Ovary (tissue), 3 donors: ENCODE data around the gene ESYT2.

Experiments
- EP300 ChIP-seq: sonication (generic); formaldehyde crosslinking; IDR thresholded peaks from one replicate; pipeline ENCODE4 v1.6.1; 2017; ENCODE audit warnings: antibody characterized with exemption
- POLR2A ChIP-seq: fragments of 450-650 bp; IDR thresholded peaks from one replicate; pipeline ENCODE4 v1.6.1; 2017; ENCODE audit warnings: antibody characterized with exemption, mild to moderate bottlenecking, moderate library complexity
- TF ChIP-seq, protein P1 (sequence below), 3 donors: fragments of 450-650 bp in 2 of 3; fragments of 200-600 bp in 1 of 3; IDR thresholded peaks; one replicate each; pipeline versions ENCODE4 v1.5.1 to v1.8.0; 2016 to 2022; ENCODE audit warnings: antibody characterized with exemption in 3 of 3, mild to moderate bottlenecking in 1 of 3
- donor health status: DM: no; HTN: no; CAD: no.

DNA sequence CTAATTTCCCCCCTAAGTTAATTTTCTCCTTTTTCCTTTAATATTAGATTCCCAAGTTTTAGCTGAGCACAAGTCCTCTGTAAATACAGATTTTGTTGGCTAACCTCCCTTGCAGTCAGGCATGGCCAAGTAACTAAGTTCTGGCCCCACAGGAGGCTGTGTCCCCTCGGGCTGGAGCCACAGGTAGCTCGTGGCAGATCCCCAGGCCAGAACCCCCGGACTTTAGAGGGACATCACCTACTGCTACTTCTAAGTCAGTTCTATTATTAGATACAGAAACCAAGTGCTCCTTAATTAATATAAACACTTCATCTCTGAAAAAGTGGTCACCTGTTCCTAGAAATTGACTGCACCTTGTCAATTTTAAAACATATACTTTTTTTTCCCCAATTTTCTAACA, 78.6 kb downstream of the ESYT2 start:
- TF ChIP-seq POLR2A (no peak), EP300 (no peak)
- TF ChIP-seq, protein P1, sequence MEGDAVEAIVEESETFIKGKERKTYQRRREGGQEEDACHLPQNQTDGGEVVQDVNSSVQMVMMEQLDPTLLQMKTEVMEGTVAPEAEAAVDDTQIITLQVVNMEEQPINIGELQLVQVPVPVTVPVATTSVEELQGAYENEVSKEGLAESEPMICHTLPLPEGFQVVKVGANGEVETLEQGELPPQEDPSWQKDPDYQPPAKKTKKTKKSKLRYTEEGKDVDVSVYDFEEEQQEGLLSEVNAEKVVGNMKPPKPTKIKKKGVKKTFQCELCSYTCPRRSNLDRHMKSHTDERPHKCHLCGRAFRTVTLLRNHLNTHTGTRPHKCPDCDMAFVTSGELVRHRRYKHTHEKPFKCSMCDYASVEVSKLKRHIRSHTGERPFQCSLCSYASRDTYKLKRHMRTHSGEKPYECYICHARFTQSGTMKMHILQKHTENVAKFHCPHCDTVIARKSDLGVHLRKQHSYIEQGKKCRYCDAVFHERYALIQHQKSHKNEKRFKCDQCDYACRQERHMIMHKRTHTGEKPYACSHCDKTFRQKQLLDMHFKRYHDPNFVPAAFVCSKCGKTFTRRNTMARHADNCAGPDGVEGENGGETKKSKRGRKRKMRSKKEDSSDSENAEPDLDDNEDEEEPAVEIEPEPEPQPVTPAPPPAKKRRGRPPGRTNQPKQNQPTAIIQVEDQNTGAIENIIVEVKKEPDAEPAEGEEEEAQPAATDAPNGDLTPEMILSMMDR (IDR thresholded peaks at IDR 0.05) = no peak
